Measurements from ENCODE around the gene C1QA. TPM values are rescaled to one million over a fixed set of nuclear protein-coding genes. Genes with fewer than 3 reads are reported as not detected.

The C1QA gene
- polyA plus RNA-seq (ENCODE audit: insufficient read length): 10.1 TPM
- long read RNA-seq, donor 1, transcript C1QA-201 (3 exons, 1,143 nt): major isoform, 16 of 28 reads
- long read RNA-seq, donor 1, partial matches to known transcripts: 9 of 28 reads
- long read RNA-seq, donor 1, other reads (novel, unspliced or antisense): 0 of 28 reads
- long read RNA-seq, donor 2, transcript C1QA-201 (3 exons, 1,143 nt): major isoform, 12 of 12 reads
- long read RNA-seq, donor 2, partial matches to known transcripts: 0 of 12 reads
- long read RNA-seq, donor 2, other reads (novel, unspliced or antisense): 0 of 12 reads
- long read RNA-seq, donor 3, transcript C1QA-201 (3 exons, 1,143 nt): major isoform, 5 of 5 reads
- long read RNA-seq, donor 3, partial matches to known transcripts: 0 of 5 reads
- long read RNA-seq, donor 3, other reads (novel, unspliced or antisense): 0 of 5 reads
- long read RNA-seq, donor 4, partial matches to known transcripts: 8 of 9 reads
- long read RNA-seq, donor 4, other reads (novel, unspliced or antisense): 0 of 9 reads
- long read RNA-seq, donor 5, transcript C1QA-201 (3 exons, 1,143 nt): major isoform, 15 of 20 reads
- long read RNA-seq, donor 5, transcript C1QA-202 (2 exons, 976 nt): minor isoform, 5 of 20 reads
- long read RNA-seq, donor 5, partial matches to known transcripts: 0 of 20 reads
- long read RNA-seq, donor 5, other reads (novel, unspliced or antisense): 0 of 20 reads
- long read RNA-seq, donor 6, transcript C1QA-201 (3 exons, 1,143 nt): major isoform, 8 of 19 reads
- long read RNA-seq, donor 6, partial matches to known transcripts: 10 of 19 reads
- long read RNA-seq, donor 6, other reads (novel, unspliced or antisense): 0 of 19 reads
- long read RNA-seq, donor 7, transcript C1QA-201 (3 exons, 1,143 nt): major isoform, 11 of 11 reads
- long read RNA-seq, donor 7, partial matches to known transcripts: 0 of 11 reads
- long read RNA-seq, donor 7, other reads (novel, unspliced or antisense): 0 of 11 reads
- long read RNA-seq, donor 8, partial matches to known transcripts: 10 of 14 reads
- long read RNA-seq, donor 8, other reads (novel, unspliced or antisense): 0 of 14 reads

GRCh38 chr1:22636353-22636752 is at the start of gene C1QA:
TSS of gene C1QA (plus strand) at chr1:22636628. CDS start at chr1:22637617, 989 bp downstream.
- no peak for DNase-seq

DNA sequence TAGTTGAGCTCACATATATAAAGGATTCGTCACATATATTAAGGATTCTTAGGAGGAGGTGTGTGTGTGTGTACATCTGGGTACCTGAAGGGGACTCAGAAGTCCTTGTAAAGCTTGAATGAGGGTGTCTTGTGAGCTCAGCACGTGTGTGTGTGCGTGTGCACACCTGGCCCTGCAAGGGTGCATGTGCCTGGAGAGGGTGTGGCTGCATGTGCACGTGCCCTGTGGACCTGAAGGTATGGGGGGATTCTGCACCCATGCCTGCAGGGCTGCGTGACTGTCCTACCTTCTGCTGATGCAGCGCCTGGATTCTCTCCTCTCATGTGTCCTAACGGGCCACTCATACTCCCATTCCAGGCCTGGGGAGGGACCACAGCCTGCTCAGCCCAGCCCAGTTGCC is 49.2 kb upstream of the C1QA start:
- no peak for DNase-seq

- DNase-seq: no peak
Observed at GRCh38 chr1:22588899-22589422, 47.5 kb upstream of the C1QA start.

GRCh38 chr1:22591576-22591975 is 44.9 kb upstream of the C1QA start:
- no peak for DNase-seq

DNA sequence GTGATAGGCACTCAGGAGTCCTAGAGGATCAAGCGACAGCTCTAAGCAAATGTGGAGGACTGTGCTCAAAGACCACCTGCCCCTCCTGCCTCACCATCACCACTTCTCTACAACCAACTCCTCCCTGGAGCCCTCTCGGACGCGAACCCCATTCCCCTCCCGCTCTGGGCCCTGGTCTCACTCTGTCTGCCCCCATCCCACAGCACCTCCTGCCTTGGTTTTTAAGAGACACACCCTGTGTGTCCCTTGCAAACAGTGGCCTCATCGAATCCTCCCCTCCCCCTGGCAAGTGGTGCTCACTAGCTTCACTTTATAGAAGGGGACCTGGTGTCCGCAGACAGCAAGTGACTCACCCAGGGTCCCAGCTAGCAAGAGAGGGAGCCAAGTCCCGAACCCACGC is 44.4 kb upstream of the C1QA start:
- no peak for DNase-seq

DNA sequence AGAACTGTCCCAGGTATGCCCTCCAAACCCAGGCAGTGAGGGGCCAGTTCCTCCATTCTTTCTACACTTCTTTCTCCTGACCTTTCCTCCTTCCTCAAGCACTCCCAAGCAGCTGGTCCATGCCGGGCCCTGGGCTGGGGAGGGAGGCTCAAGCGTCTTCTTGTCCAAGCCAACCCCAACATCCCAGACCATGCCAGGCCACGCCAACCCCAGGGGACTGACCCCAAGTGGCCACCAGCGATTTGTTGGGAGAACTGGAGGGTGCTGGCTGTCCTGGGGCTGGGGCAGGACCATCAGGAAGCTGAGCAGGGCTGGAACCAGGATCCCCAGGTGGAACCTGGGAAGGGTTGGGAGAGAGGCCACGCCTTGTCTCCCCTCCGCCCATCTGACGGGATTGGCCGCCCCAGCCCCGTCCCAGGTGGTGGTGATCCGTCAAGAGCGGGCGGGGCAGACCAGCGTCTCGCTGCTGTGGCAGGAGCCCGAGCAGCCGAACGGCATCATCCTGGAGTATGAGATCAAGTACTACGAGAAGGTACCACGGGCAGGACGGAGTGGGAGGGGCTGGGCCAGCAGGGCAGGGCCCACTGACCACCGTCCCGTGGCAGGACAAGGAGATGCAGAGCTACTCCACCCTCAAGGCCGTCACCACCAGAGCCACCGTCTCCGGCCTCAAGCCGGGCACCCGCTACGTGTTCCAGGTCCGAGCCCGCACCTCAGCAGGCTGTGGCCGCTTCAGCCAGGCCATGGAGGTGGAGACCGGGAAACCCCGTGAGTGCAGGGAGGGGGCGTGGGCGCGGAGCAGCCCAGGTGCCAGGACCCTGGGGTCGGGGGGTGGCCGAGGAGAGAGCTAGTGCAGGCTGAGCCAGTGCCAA is 43.3 kb upstream of the C1QA start:
- no peak for DNase-seq

DNA sequence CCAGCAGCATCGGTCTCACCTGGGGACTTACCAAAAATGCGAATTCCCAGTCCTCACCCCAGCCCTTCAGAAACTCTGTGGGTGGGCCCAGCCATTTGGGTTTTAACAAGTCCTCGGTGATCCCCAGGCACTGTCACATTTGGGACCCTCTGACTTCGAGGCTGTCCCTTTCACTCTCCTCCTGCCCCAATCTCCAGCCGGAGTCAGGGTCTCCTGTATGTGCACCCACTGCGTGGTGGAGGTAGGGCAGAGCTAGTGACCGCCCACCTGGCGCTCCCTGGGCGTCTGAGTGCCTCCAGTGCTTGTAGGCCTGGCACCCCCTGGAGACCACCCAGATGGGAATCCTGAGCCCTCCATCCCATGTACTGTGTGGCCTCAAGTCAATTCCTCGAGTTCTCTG is 42.0 kb upstream of the C1QA start:
- DNase-seq: no peak

DNA sequence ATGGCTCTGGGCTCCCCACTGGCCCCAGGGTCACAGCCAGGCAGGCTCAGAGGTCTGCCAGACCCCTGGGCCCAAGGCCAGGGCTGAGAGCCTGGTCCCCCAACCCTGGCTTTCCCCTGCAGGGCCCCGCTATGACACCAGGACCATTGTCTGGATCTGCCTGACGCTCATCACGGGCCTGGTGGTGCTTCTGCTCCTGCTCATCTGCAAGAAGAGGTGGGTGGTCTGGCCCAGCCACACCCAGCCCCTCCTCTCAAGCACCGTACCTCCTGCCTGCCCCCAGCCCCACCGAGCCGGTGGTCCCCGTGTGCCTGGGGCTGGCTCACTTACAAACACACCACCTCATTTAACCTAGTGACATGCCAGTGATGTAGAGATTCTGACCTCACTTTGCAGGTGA is 41.3 kb upstream of the C1QA start:
- no peak for DNase-seq

- no peak for DNase-seq
Observed at GRCh38 chr1:22597301-22597965, 39.0 kb upstream of the C1QA start.

- no peak for DNase-seq
Observed at GRCh38 chr1:22597996-22598395, 38.4 kb upstream of the C1QA start.

DNA sequence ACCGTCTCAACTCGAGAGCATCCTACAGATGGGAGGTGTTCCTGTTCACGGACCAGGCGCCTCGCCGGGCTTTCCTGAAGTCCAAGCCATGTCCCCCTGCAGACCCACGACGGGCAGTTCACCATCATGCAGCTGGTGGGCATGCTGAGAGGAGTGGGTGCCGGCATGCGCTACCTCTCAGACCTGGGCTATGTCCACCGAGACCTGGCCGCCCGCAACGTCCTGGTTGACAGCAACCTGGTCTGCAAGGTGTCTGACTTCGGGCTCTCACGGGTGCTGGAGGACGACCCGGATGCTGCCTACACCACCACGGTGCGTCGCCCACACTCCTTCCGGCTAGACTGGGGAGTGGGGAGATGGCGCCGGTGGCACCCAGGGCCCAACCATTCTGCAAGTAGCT is 37.7 kb upstream of the C1QA start:
- no peak for DNase-seq

DNA sequence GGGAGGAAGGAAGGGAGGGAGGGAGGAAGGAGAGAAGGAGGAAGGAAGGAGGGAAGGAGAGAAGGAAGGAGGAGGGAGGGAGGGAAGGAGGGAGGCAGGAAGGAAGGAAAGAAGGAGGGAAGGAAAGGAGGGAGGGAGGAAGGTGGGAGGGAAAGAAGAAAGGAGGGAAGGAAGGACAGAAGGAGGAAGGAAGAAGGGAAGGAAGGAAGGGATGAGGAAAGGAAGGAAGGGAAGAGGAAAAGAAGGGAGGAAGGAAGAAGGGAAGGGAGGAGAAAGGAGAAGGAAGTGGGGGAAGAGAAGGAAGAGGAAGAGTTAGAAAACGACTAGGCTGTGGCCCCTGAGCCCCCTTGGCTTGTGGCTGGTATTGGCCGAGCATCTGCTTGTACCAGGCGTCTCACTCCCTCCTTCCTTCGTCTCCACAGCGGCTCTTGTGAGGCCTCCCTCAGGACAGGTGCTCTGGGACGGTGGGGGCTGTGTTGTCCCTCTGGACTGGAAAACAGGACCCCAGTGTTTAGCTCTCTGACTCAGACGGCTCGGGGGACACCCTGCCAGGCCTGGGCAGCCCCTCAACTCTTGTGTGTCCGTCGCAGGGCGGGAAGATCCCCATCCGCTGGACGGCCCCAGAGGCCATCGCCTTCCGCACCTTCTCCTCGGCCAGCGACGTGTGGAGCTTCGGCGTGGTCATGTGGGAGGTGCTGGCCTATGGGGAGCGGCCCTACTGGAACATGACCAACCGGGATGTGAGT is 36.2 kb upstream of the C1QA start:
- DNase-seq: no peak

GRCh38 chr1:22600817-22601605 is 35.4 kb upstream of the C1QA start:
- no peak for DNase-seq

- no peak for DNase-seq
Observed at GRCh38 chr1:22601610-22602009, 34.8 kb upstream of the C1QA start.

DNA sequence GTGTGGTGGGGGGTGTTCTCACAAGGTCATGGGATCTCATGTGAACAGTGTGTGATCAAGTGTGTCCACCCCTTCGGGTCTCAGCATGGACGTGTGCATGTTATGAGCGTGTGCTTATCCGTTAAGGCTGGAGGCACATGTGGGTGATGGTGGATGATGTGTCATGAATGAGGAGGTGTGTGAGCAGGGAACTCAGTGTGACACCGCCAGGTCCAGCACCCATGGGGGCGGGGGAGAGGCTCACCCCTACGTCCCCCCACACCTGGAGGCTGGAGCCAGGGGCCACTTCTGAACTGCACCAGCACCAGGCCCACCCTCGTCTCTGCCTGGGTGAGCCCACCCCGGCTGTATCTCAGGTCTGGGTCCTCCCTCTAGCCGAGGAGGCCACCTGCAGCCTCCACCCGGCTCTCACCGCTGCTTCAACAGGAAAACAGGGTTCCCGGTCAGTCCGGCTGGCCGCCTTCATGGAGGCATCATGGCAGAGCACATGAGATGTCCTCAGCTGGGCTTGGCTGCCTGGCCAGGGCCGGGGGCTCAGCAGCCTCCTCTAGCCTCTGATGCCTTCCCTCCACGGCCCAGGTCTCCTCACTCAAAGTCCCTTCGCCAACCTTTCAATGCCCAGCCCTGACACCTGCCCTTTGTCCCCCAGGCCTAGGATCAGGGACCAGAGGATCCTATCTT is 34.2 kb upstream of the C1QA start:
- no peak for DNase-seq

DNA sequence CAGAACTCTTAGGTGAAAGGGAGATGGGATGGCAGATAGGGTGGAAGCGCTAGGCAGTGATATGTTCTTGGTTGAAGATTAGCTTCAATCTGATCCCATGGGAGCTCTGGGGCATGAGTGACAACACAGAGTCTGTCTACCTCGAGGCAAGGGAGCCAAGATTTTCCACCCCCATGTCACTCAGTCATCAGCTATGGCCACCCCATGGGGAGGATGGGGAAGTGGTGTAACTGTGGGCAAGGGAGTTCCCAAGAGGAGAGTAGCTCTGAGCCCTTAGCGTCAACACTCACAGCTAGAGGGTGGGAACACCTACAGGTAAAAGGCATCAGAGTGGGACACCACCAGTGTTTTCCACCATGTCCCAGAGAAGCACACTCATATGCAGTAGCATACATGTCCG is 30.3 kb upstream of the C1QA start:
- DNase-seq: no peak

DNA sequence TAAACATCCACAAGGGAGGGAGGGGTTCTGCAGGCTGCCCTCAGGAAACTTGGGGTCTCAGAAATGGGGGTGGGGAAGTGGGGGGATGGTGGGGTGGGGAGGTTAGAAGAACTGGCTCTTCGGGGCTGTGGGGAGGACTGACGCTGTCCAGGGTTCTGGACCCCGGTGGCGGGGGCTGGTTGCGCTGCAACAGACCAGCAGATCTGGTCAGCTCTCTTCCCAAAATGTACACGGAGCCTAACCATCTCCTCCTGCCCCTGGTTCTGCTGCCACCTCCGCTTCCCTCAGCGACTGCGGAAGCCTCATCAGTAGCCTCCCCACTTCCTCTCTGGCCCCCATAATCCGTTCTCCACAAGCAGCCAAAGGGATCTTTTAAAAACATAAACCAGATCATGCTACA is 29.3 kb upstream of the C1QA start:
- no peak for DNase-seq

DNA sequence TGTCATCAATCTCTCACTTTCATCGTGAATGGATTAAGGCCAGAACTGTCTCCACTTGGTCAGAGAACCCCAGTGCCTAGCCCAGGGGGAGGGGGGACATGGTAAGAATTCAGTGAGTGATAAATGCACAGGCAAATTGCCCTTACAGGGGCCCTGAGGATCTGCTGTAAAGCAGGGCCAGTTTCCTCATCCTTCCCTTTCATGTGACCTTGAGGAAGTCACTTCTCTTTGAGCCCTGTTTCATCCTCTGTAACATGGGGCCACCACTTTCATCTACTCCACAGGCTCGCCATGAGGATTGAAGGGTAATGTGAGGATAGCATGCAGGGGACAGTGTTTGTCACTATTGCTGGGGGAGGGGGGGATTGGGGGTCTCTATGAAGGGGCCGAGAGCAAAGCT is 28.1 kb upstream of the C1QA start:
- no peak for DNase-seq

- DNase-seq: no peak
Observed at GRCh38 chr1:22609291-22609690, 27.1 kb upstream of the C1QA start.
